Measurements from ENCODE around the gene RNF157.
A peak's percentile ranks its signal among the peaks of the same experiment; 100 is the strongest.
"Not testable (repeated sequence)": the region's sequence is repeated elsewhere in the genome, so short reads cannot be mapped to it uniquely, and the experiment has no call there.

RNF157 gene

GRCh38 chr17:76270127-76270592 is 29.9 kb upstream of the RNF157 start:
- no peak for DNase-seq (ENCODE audit: low read depth)

- DNase-seq (ENCODE audit: low read depth), result no peak
Observed at GRCh38 chr17:76268991-76269981, 29.0 kb upstream of the RNF157 start.

GRCh38 chr17:76268015-76268749 is 27.9 kb upstream of the RNF157 start:
- DNase-seq (ENCODE audit: low read depth), result peak; percentile 81

- DNase-seq (ENCODE audit: low read depth), result not testable (repeated sequence)
Observed at GRCh38 chr17:76267581-76268001, 27.3 kb upstream of the RNF157 start.

GRCh38 chr17:76267051-76267576 is 26.8 kb upstream of the RNF157 start:
- DNase-seq (ENCODE audit: low read depth), result no peak

- peak; percentile 47 for DNase-seq (ENCODE audit: low read depth)
Observed at GRCh38 chr17:76266244-76266938, 26.1 kb upstream of the RNF157 start.

- peak; percentile 62 for DNase-seq (ENCODE audit: low read depth)
Observed at GRCh38 chr17:76265624-76266243, 25.4 kb upstream of the RNF157 start.

GRCh38 chr17:76264755-76265623 is 24.7 kb upstream of the RNF157 start, which contains the start of gene UBALD2:
TSS of gene UBALD2 (plus strand) at chr17:76265348. CDS start at chr17:76265506, 158 bp downstream.
- peak; percentile 100 for DNase-seq (ENCODE audit: low read depth)

GRCh38 chr17:76264425-76264754 is 24.1 kb upstream of the RNF157 start:
- DNase-seq (ENCODE audit: low read depth), result no peak

GRCh38 chr17:76263896-76264295 is 23.6 kb upstream of the RNF157 start:
- DNase-seq (ENCODE audit: low read depth), result no peak

GRCh38 chr17:76262732-76263344 is 22.5 kb upstream of the RNF157 start:
- DNase-seq (ENCODE audit: low read depth), result no peak

- DNase-seq (ENCODE audit: low read depth), result no peak
Observed at GRCh38 chr17:76261421-76262215, 21.3 kb upstream of the RNF157 start.

- DNase-seq (ENCODE audit: low read depth), result no peak
Observed at GRCh38 chr17:76260669-76261068, 20.4 kb upstream of the RNF157 start.

- DNase-seq (ENCODE audit: low read depth), result no peak
Observed at GRCh38 chr17:76260220-76260619, 19.9 kb upstream of the RNF157 start.

GRCh38 chr17:76256430-76257050 is 16.2 kb upstream of the RNF157 start:
- not testable (repeated sequence) for DNase-seq (ENCODE audit: low read depth)

GRCh38 chr17:76255801-76256429 is 15.6 kb upstream of the RNF157 start:
- no peak for DNase-seq (ENCODE audit: low read depth)

- DNase-seq (ENCODE audit: low read depth), result no peak
Observed at GRCh38 chr17:76254275-76254674, 14.0 kb upstream of the RNF157 start.

- DNase-seq (ENCODE audit: low read depth), result no peak
Observed at GRCh38 chr17:76253841-76254240, 13.5 kb upstream of the RNF157 start.
